Cortex of kidney (tissue), 1 donor: ENCODE measurements around the gene STAP2.

Experiments used
- DNase-seq: peaks from one replicate; lab custom pipeline; 2025; lab: John Stamatoyannopoulos, UW

Gene STAP2

GRCh38 chr19:4338441-4339355 is at the start of gene STAP2:
STAP2 (minus strand) TSS chr19:4338827; CDS start chr19:4338753, 74 bp downstream.
- DNase-seq: no peak

- no peak for DNase-seq
These were observed 47.6 kb upstream of the STAP2 start for GRCh38 chr19:4386041-4386782.

DNA sequence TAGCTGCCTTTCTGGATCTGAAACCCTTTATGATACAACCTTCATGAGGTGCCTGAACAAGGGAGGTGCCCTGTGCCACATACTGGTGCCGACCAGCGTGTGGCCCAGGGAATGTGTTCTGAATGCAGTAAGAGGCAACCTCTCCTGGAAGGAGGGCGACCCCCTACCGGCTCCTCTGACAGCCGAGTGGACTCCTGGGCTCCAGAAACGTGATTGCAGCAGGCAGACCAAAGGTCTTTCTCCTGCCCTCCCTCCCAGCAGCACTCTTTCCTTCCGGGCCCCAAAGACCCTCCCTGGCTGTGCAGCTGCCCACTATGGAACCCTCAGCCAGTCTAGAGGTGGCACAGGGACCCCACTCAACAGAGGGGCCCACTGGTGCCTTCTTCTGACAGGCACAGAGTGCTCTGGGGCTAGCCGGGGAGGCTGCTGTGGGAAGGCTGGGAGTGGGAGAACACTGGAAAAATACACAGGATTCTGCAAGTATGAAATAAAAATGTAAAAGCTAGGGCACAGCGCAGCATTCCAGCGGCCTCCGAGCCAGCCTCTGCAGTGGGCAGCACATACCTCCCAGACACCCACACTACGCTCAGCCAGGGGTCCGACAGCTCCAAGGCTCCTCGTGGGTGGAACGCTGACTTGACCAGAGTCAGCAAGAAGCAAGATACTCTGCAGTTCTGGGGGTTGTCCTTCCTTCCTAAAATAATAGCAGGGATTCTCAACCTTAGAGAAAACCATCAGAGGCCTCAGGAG is 46.8 kb upstream of the STAP2 start:
- DNase-seq: no peak

DNA sequence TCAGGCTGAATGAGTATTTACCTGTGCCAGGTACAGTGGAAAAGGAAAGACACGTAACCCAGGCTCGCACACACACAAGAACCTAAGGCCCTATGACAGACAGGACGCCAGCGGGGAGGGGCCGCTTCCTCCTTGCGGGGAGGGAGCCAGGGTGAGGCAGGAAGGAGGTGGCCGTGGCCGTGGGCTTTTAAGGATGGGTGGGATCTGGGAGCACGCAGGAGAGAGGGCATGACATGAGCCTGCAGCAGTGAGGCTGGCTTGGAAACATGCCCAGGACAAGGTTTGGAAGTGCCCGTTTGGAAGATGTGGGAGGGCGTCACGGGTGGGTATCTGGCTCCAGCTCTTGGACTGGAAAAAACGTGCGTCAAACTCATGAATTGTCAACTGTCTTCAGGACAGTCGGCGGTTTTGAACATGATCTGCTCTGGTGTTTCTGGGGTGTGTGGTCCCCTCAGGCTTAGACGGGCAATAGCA is 41.7 kb upstream of the STAP2 start:
- no peak for DNase-seq

GRCh38 chr19:4379383-4380253 is 41.0 kb upstream of the STAP2 start:
- no peak for DNase-seq

DNA sequence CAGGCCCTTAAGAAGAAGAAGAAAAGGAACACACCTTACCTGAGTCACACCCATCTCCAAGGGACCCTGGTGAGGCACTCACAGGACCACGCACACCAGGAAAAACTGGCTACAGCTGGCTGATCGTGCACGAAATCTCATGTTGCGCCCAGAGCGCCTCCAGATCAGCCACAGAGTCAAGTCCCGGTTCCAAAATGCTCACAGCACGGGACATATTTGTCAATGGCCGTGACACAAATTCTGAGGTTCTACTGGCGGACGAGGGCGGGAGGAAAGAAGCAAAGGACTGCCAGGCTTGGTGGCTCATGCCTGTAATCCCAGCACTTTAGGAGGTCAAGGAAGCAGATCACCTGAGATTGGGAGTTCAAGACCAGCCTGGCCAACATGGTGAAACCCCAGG is 40.3 kb upstream of the STAP2 start:
- DNase-seq: no peak

DNA sequence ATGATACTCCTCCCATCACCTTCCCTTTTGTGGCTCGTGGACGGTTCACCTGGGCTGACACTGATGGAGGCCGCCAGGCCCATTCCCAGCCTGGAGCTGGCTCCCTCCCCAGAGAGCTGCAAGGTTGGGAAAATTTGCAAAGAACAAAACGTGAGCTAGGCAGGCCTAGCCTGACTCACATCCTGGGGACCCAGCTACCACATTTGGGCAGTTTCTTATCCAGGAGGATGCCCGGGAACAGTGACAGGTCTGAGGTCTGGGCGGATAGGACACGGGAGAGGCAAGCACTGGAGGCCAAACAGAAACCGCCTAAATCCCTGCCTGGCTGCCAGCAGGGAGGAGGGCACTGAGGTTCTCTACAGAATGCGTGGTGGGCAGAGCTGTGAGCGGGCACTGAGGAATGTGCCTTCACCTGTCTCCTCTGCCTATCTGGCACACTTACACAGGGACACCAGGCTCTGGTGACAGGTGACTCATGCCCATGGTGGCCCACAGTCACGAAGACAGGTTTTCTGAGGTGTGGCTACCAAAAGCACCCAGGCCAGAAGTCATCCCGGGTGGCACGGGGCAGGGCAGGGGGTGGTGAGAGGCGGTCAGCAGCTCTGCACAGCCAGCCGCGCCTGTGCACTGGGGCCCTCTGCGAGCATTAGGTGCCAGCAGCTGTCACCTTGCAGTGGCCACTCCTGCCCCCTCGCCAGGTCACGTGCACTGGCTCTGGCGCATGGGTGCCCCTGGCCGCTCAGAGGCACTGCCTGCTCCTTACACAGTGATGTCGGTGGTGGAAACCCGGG is 38.6 kb upstream of the STAP2 start:
- DNase-seq: no peak

DNA sequence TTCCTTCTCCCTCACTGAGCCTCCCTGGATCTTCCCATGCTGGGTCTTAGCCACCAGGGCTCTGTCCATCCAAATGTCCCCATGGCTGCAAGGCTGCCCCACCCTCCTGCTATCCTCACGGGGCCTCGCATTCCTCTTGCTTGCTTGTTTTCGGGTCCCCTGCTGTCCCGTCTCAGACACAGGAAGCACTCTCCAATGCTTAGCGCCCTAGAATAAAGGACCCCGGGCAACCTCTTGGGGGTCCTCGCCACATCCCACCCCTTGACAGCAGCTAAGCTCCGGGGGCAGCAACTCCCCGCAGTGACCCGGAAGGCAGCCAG is 38.0 kb upstream of the STAP2 start:
- DNase-seq: no peak

- no peak for DNase-seq
These were observed 37.5 kb upstream of the STAP2 start for GRCh38 chr19:4376028-4376670.

DNA sequence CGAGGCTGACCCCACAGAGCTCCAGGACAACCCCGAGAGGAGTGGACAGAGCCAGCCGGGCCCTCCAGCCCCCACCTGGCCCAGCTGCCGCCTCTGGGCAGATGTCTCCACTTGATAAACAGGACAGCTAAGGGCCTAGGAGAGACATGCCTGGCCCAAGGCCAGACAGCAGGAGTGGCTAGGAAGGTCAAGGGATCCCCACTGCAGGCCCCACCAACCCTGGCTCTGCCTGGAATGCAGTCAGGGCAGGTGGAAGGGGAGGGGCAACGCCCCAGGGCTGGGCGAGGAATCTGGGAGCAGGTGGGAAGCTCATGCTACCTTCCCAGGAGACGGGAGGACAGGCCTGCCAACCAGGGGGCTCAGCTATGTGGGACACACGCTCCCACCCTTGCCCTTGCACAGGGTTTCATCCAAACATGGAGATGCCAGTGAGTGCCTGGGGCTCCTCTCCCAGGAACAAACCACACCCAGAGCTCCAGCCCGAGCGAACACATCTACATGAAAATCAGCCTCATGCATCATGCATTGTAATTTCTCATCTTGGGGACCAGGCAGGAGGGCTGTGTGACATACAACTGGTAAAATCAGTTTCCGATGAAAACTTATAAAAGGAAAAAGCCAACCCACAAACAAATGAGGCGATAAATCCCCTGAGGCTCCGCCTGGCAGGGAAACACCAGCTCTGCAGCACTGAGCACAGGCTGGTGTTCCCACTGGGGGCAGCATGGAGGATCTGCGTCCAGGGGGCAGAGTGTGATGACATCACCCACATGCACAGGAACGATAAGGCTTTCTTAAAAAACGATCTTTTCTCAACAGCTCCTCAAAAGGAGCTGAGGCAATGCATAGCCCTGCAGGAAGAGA is 36.8 kb upstream of the STAP2 start:
- no peak for DNase-seq

- no peak for DNase-seq
These were observed 36.0 kb upstream of the STAP2 start for GRCh38 chr19:4374498-4375163.

DNA sequence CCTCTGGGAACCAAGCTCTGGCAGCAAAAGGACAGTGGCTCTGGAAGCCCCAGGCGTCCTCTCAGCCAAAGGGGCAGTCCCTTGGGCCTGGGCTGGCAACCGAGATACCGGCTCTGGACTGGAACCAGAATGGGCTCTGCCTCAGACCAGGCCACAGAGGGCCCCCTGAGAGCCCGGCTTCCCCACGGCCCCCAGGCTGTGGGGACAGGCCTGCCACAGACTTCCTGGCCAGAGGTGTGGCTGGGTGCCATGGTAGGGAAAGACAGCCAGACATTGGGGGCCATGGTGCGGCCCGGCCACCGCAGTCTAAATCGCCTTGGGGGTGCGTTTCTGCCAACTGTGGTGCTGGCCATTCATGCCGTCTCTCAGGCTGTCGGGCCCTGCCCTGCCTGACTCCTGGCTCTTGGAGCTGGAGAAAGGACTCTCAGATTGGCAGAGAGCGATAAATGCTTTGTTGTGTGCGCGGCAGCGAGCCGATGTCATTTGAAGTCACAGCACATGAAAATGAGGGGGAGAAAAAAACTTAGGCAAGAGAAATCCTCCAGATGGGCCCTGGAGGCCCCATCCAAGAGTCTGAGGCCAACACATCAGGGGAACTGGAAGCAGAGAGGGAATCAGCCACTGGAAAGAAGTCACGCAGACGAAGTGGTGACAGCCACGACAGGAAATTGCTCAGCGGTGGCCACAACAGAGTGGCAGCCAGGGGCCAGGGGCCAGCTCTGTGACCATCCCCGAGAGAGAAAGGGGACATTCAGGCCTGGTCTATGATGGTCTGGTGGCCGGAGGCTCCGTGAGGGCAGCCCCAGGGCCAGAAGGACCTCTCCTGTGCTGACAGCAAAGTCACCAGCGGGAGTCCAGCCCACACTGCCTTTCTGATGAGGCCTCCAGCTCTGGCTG is 35.2 kb upstream of the STAP2 start:
- no peak for DNase-seq

DNA sequence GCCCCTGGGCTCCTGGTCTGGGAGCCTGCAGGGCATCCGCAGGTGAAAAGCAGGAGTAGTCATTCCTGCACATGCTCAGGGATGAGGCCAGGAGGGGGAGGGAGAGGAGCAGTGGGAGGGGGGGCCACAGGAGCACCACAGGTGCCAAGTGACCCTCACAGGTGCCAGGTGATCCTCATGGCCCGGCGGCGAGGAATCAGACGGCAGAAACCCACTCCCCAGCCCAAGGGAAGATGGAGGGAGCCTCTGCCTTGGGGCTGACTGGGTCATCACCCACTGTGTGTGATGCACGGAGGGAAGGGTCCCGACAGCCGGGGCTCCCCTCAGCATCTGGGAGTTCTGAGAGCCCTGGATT is 34.4 kb upstream of the STAP2 start:
- DNase-seq: no peak

DNA sequence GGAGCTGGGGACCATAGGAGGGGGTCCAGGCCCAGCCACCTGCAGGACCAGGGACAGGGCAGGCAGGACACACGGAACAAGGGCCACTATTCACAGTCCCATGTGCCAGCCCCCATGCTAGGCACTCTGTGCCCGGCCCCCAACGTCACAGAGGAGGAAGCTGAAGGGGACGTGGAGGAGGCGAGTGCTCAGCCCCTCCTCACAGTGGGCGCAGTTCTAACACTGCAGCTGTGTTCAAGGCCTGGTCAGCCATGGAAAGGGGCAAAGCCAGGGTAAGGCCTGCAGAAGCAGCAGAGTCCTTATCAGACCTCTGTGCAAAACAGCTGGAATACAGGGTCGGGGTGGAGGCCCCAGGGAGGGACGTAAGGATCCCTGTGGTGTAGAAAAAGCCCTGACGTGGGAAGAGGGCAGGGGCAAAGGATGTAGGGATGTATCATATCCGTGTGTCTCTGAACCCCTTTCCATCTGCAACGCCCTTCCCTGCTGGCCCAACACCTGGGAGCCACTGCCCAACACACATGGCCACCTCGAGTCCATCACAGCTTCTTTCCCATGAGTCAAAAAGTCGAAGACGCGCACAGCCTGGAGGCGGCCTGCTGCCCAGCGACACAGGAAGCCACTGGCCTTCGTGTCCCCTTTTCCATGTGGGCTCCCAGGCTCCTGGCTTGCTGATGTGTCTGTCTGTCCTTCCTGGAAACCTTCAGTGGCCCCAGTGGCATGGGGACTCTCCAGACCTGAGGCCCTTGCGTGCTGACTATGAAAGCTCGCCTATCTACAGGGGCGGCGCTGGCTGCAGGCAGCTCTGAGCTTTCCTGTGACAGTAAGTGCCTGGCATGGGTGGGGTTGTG is 33.8 kb upstream of the STAP2 start:
- no peak for DNase-seq

- DNase-seq: no peak
These were observed 32.9 kb upstream of the STAP2 start for GRCh38 chr19:4371247-4372164.
